HepG2 (cell line): ENCODE data around the gene ETV2. TPM values are rescaled to one million over a fixed set of nuclear protein-coding genes. Genes with fewer than 3 reads are reported as not detected.

Experiments
- ARID4A ChIP-seq: sonication (generic); formaldehyde crosslinking; IDR thresholded peaks from 2 replicates; pipeline ENCODE4 v1.5.0; 2020; ENCODE audit warnings: mild to moderate bottlenecking, missing genetic modification reagents, borderline replicate concordance
- EEA1 ChIP-seq: sonication (generic); formaldehyde crosslinking; IDR thresholded peaks from 2 replicates; pipeline ENCODE4 v1.5.1; 2020; ENCODE audit warnings: mild to moderate bottlenecking, missing genetic modification reagents, borderline replicate concordance
- MAFK ChIP-seq, 2 experiments: IDR thresholded peaks in 1 of 2; conservative IDR thresholded peaks in 1 of 2; 2 replicates each; pipeline ENCODE4 v1.6.1; 2011; ENCODE audit warnings: improper control_type of control experiment in 2 of 2, low read length in 2 of 2
- MED8 ChIP-seq: sonication (generic); formaldehyde crosslinking; IDR thresholded peaks from 2 replicates; pipeline ENCODE4 v1.8.1; 2023; ENCODE audit warnings: mild to moderate bottlenecking, missing genetic modification reagents; ENCODE audit not compliant: insufficient replicate concordance
- PHF21A ChIP-seq: sonication (generic); formaldehyde crosslinking; IDR thresholded peaks from 2 replicates; pipeline ENCODE4 v1.5.0; 2020; ENCODE audit warnings: mild to moderate bottlenecking, missing genetic modification reagents
- POGK ChIP-seq: sonication (generic); formaldehyde crosslinking; conservative IDR thresholded peaks from 2 replicates; pipeline ENCODE4 v1.8.0; 2022; ENCODE audit warnings: mild to moderate bottlenecking, moderate library complexity, missing genetic modification reagents
- SNRNP70 ChIP-seq: fragments of 200-400 bp; formaldehyde crosslinking; IDR thresholded peaks from 2 replicates; pipeline ENCODE4 v1.6.1; 2017; ENCODE audit warnings: mild to moderate bottlenecking, low read depth, low read length, moderate library complexity
- STAT5B ChIP-seq: sonication (generic); formaldehyde crosslinking; IDR thresholded peaks from 2 replicates; pipeline ENCODE4 v1.4.0; 2020; ENCODE audit warnings: missing genetic modification reagents
- ZBTB3 ChIP-seq: sonication (generic); formaldehyde crosslinking; IDR thresholded peaks from 2 replicates; pipeline ENCODE4 v1.4.0; 2020; ENCODE audit warnings: low read depth, mild to moderate bottlenecking, moderate library complexity, missing genetic modification reagents, borderline replicate concordance
- ZEB1 ChIP-seq: IDR thresholded peaks from 2 replicates; pipeline ENCODE4 v1.6.1; 2012; ENCODE audit warnings: mild to moderate bottlenecking, low read depth, inconsistent platforms; ENCODE audit not compliant: insufficient replicate concordance
- ZFP41 ChIP-seq: sonication (generic); formaldehyde crosslinking; IDR thresholded peaks from 2 replicates; pipeline ENCODE4 v1.4.0; 2020; ENCODE audit warnings: mild to moderate bottlenecking, missing genetic modification reagents, borderline replicate concordance
- ZNF318 ChIP-seq: sonication (generic); formaldehyde crosslinking; IDR thresholded peaks from 2 replicates; pipeline ENCODE4 v1.4.0; 2020; ENCODE audit warnings: mild to moderate bottlenecking, missing genetic modification reagents
- ZNF644 ChIP-seq: IDR thresholded peaks from 2 replicates; pipeline ENCODE4 v1.6.1; 2016; ENCODE audit warnings: low read depth
- ZNF768 ChIP-seq: sonication (generic); formaldehyde crosslinking; IDR thresholded peaks from 2 replicates; pipeline ENCODE4 v1.4.0; 2020; ENCODE audit warnings: missing genetic modification reagents
- polyA plus RNA-seq, 8 experiments: library from polyadenylated mRNA; depleted of rRNA in 3 of 8; stranded (reverse) in 7 of 8; unstranded in 1 of 8; fragments of >200 nt; fragmentation: Illumina TruSeq in 4 of 8; extraction: Trizol in 4 of 8; gene quantifications; 2 replicates each; pipeline versions ENCODE4 v1.2.1 to v1.2.3, GENCODE V29; 2011 to 2016; ENCODE audit warnings: low read depth in 4 of 8, missing spikeins in 1 of 8, mixed read lengths in 1 of 8; ENCODE audit not compliant: insufficient read depth in 1 of 8
- total RNA-seq, 5 experiments: library from RNA; depleted of rRNA; stranded (reverse); fragments of >200 nt; fragmentation: Illumina TruSeq; extraction: Trizol; gene quantifications; 2 replicates each; pipeline ENCODE4 v1.2.3, GENCODE V29; 2016; ENCODE audit warnings: low read depth in 1 of 5

The ETV2 gene
- total and polyA plus RNA-seq, 2 of the 13 experiments (the other 11 are each of a cell fraction or from before 2014, with no cell fraction given), result 0.07 to 0.20 TPM

- TF ChIP-seq ZNF318 (CRISPR knock-in tag), result no peak
- no peak for TF ChIP-seq SNRNP70
- TF ChIP-seq ZNF768 (CRISPR knock-in tag), result peak; percentile 62; the same call in 1 of the 2 replicates
- no peak for TF ChIP-seq STAT5B
- no peak for TF ChIP-seq EEA1 (CRISPR knock-in tag)
- TF ChIP-seq ARID4A, result peak; percentile 97
- no peak for TF ChIP-seq MAFK (conservative IDR thresholded peaks at IDR 0.05 in 1 of 2, IDR thresholded peaks at IDR 0.05 in 1 of 2; ENCODE audit: low read length in 2 of 2)
- TF ChIP-seq POGK (CRISPR knock-in tag), result peak; percentile 82; the same call in 1 of the 2 replicates
- TF ChIP-seq PHF21A, result no peak; the same call in 1 of the 2 replicates
- no peak for TF ChIP-seq MED8
- TF ChIP-seq ZEB1, result no peak
- no peak for TF ChIP-seq ZNF644
- no peak for TF ChIP-seq ZFP41
- 0 out of 2 replicates have a peak, but pooled peaks have one; percentile 23 for TF ChIP-seq ZBTB3 (CRISPR knock-in tag)
Measured at GRCh38 chr19:35612559-35613321, 28.8 kb upstream of the ETV2 start, which contains the start of gene HAUS5 (continued).
